HL-60 (cell line): Measurements from ENCODE around the gene LDLR.
A peak's percentile ranks its signal among the peaks of the same experiment; 100 is the strongest.
"Not testable (repeated sequence)": the region's sequence is repeated elsewhere in the genome, so short reads cannot be mapped to it uniquely, and the experiment has no call there.

Experiments
- DNase-seq, 2 experiments: peaks; one replicate each; pipeline ENCODE4 v3.0.0-alpha.2; 2010 to 2020; ENCODE audit warnings: low read depth in 1 of 2, low spot score in 1 of 2
- H3K27ac ChIP-seq: fragments of 250-450 bp; sonication (Bioruptor Pico); replicated peaks from 2 replicates; pipeline ENCODE4 v1.5.1; 2020; ENCODE audit warnings: mild to moderate bottlenecking, moderate library complexity
- H3K27me3 ChIP-seq: fragments of 250-450 bp; sonication (Bioruptor Pico); 2 replicates; pipeline ENCODE4 v1.5.1; 2021; ENCODE audit warnings: mild to moderate bottlenecking, moderate library complexity; ENCODE audit not compliant: insufficient read depth, poor library complexity, severe bottlenecking
- H3K4me3 ChIP-seq: replicated peaks from 2 replicates; pipeline ENCODE4 v1.5.1; 2011; ENCODE audit warnings: mild to moderate bottlenecking, control low read depth, low read length; ENCODE audit not compliant: insufficient read depth
- CTCF ChIP-seq: IDR thresholded peaks from one replicate; pipeline ENCODE4 v1.5.1; 2011; ENCODE audit warnings: low read length, control low read depth, inconsistent platforms; ENCODE audit not compliant: insufficient read depth
- GABPA ChIP-seq: IDR thresholded peaks from 2 replicates; pipeline ENCODE4 v1.6.1; 2012; ENCODE audit warnings: low read depth
- POLR2AphosphoS5 ChIP-seq: IDR thresholded peaks from 2 replicates; pipeline ENCODE4 v1.6.1; 2012; ENCODE audit warnings: low read depth
- SPI1 ChIP-seq: IDR thresholded peaks from 2 replicates; pipeline ENCODE4 v1.6.1; 2012; ENCODE audit warnings: low read depth, mild to moderate bottlenecking, borderline replicate concordance
- TF ChIP-seq, protein P1 (sequence below): IDR thresholded peaks from 2 replicates; pipeline ENCODE4 v1.6.1; 2012; ENCODE audit warnings: low read depth; ENCODE audit not compliant: insufficient replicate concordance

The LDLR gene

DNA sequence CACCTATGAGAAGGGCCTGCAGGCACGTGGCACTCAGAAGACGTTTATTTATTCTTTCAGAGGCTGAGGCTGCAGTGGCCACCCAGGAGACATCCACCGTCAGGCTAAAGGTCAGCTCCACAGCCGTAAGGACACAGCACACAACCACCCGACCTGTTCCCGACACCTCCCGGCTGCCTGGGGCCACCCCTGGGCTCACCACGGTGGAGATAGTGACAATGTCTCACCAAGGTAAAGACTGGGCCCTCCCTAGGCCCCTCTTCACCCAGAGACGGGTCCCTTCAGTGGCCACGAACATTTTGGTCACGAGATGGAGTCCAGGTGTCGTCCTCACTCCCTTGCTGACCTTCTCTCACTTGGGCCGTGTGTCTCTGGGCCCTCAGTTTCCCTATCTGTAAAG lies 33.9 kb downstream of the LDLR start:
- no peaks in the 10 kb centered on the region for H3K27me3 ChIP-seq
- DNase-seq: no peak
- no peak overlapping the region for H3K4me3 ChIP-seq
- TF ChIP-seq CTCF (no peak), POLR2AphosphoS5 (0 out of 2 replicates have a peak, but pooled peaks have one; percentile 38), SPI1 (no peak), GABPA (no peak)
- no peak overlapping the region for H3K27ac ChIP-seq

GRCh38 chr19:11124157-11124556 lies 34.9 kb downstream of the LDLR start:
- H3K4me3 ChIP-seq, H3K27me3 ChIP-seq, DNase-seq, H3K27ac ChIP-seq: not testable (repeated sequence)

- TF ChIP-seq CTCF (peak; percentile 50), POLR2AphosphoS5 (no peak), SPI1 (no peak)
- DNase-seq: peak; percentile 47 to 71
- no peak overlapping the region for H3K4me3 ChIP-seq
- H3K27ac ChIP-seq: no peak overlapping the region
- H3K27me3 ChIP-seq: no peaks in the 10 kb centered on the region
Observed at GRCh38 chr19:11125994-11126685, 36.9 kb downstream of the LDLR start.

- Histone ChIP-seq H3K27ac (no peak overlapping the region), H3K27me3 (no peaks in the 10 kb centered on the region), H3K4me3 (no peak overlapping the region)
- TF ChIP-seq POLR2AphosphoS5 (no peak), GABPA (no peak), CTCF (no peak), SPI1 (no peak)
- TF ChIP-seq, protein P1, sequence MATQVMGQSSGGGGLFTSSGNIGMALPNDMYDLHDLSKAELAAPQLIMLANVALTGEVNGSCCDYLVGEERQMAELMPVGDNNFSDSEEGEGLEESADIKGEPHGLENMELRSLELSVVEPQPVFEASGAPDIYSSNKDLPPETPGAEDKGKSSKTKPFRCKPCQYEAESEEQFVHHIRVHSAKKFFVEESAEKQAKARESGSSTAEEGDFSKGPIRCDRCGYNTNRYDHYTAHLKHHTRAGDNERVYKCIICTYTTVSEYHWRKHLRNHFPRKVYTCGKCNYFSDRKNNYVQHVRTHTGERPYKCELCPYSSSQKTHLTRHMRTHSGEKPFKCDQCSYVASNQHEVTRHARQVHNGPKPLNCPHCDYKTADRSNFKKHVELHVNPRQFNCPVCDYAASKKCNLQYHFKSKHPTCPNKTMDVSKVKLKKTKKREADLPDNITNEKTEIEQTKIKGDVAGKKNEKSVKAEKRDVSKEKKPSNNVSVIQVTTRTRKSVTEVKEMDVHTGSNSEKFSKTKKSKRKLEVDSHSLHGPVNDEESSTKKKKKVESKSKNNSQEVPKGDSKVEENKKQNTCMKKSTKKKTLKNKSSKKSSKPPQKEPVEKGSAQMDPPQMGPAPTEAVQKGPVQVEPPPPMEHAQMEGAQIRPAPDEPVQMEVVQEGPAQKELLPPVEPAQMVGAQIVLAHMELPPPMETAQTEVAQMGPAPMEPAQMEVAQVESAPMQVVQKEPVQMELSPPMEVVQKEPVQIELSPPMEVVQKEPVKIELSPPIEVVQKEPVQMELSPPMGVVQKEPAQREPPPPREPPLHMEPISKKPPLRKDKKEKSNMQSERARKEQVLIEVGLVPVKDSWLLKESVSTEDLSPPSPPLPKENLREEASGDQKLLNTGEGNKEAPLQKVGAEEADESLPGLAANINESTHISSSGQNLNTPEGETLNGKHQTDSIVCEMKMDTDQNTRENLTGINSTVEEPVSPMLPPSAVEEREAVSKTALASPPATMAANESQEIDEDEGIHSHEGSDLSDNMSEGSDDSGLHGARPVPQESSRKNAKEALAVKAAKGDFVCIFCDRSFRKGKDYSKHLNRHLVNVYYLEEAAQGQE: no peak
- no peak for DNase-seq
Observed at GRCh38 chr19:11127905-11128304, 38.6 kb downstream of the LDLR start.

DNA sequence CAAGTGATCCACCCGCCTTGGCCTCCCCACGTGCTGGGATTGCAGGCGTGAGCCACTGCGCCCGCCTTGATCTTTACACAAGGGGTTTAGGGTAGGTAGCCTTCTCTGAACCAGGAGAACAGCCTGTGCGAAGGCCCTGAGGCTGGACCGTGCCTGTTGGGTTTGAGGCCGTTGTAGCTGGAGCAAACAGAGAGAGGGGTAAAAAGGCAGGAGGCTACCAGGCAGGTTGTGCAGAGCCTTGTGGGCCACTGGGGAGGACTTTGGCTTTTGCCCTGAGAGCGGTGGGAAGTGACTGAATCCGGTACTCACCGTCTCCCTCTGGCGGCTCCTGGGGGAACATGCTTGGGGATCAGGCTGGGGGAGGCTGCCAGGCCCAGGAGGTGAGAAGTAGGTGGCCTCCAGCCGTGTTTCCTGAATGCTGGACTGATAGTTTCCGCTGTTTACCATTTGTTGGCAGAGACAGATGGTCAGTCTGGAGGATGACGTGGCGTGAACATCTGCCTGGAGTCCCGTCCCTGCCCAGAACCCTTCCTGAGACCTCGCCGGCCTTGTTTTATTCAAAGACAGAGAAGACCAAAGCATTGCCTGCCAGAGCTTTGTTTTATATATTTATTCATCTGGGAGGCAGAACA lies 41.7 kb downstream of the LDLR start:
- no peak overlapping the region for H3K4me3 ChIP-seq
- no peaks in the 10 kb centered on the region for H3K27me3 ChIP-seq
- TF ChIP-seq, protein P1: no peak
- peak; percentile 90 for TF ChIP-seq CTCF
- TF ChIP-seq SPI1: peak; percentile 37; the same call in 1 of the 2 replicates
- no peak for TF ChIP-seq GABPA
- peak; percentile 44 to 79 for DNase-seq
- H3K27ac ChIP-seq: no peak overlapping the region
